GM23248 (cell line): ENCODE measurements around the gene VPS33B. TPM values are rescaled to one million over a fixed set of nuclear protein-coding genes. Genes with fewer than 3 reads are reported as not detected.

Experiments used
- DNase-seq: peaks from one replicate; pipeline ENCODE4 v3.0.0-alpha.2; 2015
- H2AFZ ChIP-seq: fragments of 200-600 bp; sonication (generic); 2 replicates; pipeline ENCODE4 v1.6.1; 2016; ENCODE audit warnings: antibody characterized with exemption
- H3F3A ChIP-seq: fragments of 200-600 bp; sonication (generic); 2 replicates; pipeline ENCODE4 v1.6.1; 2016; ENCODE audit warnings: mild to moderate bottlenecking, antibody characterized with exemption, mixed run types; ENCODE audit not compliant: insufficient read depth
- H3K27ac ChIP-seq: fragments of 200-600 bp; sonication (generic); 2 replicates; pipeline ENCODE4 v1.5.1; 2016; ENCODE audit warnings: mild to moderate bottlenecking
- H3K27me3 ChIP-seq: fragments of 200-600 bp; sonication (generic); replicated peaks from 2 replicates; pipeline ENCODE4 v1.6.1; 2016; ENCODE audit warnings: mild to moderate bottlenecking; ENCODE audit not compliant: insufficient read depth
- H3K36me3 ChIP-seq: fragments of 200-600 bp; sonication (generic); 2 replicates; pipeline ENCODE4 v1.6.1; 2016; ENCODE audit warnings: low read depth, mild to moderate bottlenecking
- H3K4me1 ChIP-seq: fragments of 200-600 bp; sonication (generic); 2 replicates; pipeline ENCODE4 v1.6.1; 2016; ENCODE audit warnings: mild to moderate bottlenecking; ENCODE audit not compliant: insufficient read depth
- H3K4me2 ChIP-seq: fragments of 200-600 bp; sonication (generic); one replicate; pipeline ENCODE4 v1.6.1; 2016; ENCODE audit warnings: mild to moderate bottlenecking; ENCODE audit not compliant: unreplicated experiment
- H3K4me3 ChIP-seq: fragments of 200-600 bp; sonication (generic); 2 replicates; pipeline ENCODE4 v1.5.1; 2016; ENCODE audit warnings: mild to moderate bottlenecking
- H3K79me2 ChIP-seq: fragments of 200-600 bp; sonication (generic); 2 replicates; pipeline ENCODE4 v1.6.1; 2016; ENCODE audit warnings: mild to moderate bottlenecking; ENCODE audit not compliant: insufficient read depth
- H3K9ac ChIP-seq: fragments of 200-600 bp; sonication (generic); 2 replicates; pipeline ENCODE4 v1.6.1; 2016; ENCODE audit warnings: mild to moderate bottlenecking
- H3K9me2 ChIP-seq: fragments of 200-600 bp; sonication (generic); 2 replicates; pipeline ENCODE4 v1.6.1; 2016; ENCODE audit warnings: mixed run types, mild to moderate bottlenecking, moderate library complexity; ENCODE audit not compliant: insufficient read depth
- H3K9me3 ChIP-seq: fragments of 200-600 bp; sonication (generic); one replicate; pipeline ENCODE4 v1.6.1; 2017; ENCODE audit warnings: low read depth
- H4K20me1 ChIP-seq: fragments of 200-600 bp; sonication (generic); 2 replicates; pipeline ENCODE4 v1.6.0; 2016; ENCODE audit not compliant: insufficient read depth
- EZH2 ChIP-seq: fragments of 200-600 bp; sonication (generic); IDR thresholded peaks from 2 replicates; pipeline ENCODE4 v1.6.1; 2018; ENCODE audit warnings: antibody characterized with exemption, mild to moderate bottlenecking; ENCODE audit not compliant: insufficient read depth, poor library complexity, severe bottlenecking
- EZH2phosphoT487 ChIP-seq: fragments of 200-600 bp; sonication (generic); IDR thresholded peaks from 2 replicates; pipeline ENCODE4 v1.6.1; 2018; ENCODE audit warnings: antibody characterized with exemption, moderate library complexity, mild to moderate bottlenecking, low read depth; ENCODE audit not compliant: insufficient read depth
- WGBS, 2 experiments: methylation state at CpG; one replicate each; pipeline ENCODE4 v1.1.6; 2015 to 2017; ENCODE audit warnings: low lambda C conversion rate in 2 of 2, low coverage in 1 of 2; ENCODE audit errors: missing lambda C conversion rate in 2 of 2; 5-methylcytosine and 5-hydroxymethylcytosine counted together
- in situ Hi-C: fragments of 300-500 bp; cut with MboI; formaldehyde crosslinking; loops from 2 replicates; pipeline ENCODE4 v1.15.0; 2020
- polyA plus RNA-seq: library from polyadenylated mRNA; unstranded; fragments of >200 nt; fragmentation: Nextera tagmentation; extraction: Ambion mirVana; gene quantifications from 2 replicates; pipeline ENCODE4 v1.2.1, GENCODE V29; 2016
- total RNA-seq: library from RNA; depleted of rRNA; stranded (reverse); fragments of >200 nt; shearing (Covaris generic); gene quantifications from 2 replicates; pipeline ENCODE4 v1.2.3, GENCODE V29; 2014

The VPS33B gene
- total and polyA plus RNA-seq, 2 experiments from 2014 or later: 7.0 to 10.2 TPM

GRCh38 chr15:90990446-90990845 is 31.9 kb downstream of the VPS33B start:
- H3K4me3 ChIP-seq: no peak overlapping the region
- DNase-seq: no peak
- H3K4me1 ChIP-seq: no peaks in the 10 kb centered on the region
- H3K9me3 ChIP-seq: no peaks in the 10 kb centered on the region
- H4K20me1 ChIP-seq: no peaks in the 10 kb centered on the region
- peaks cover 8% of the 10 kb centered on the region for H3F3A ChIP-seq
- no peaks in the 10 kb centered on the region for H3K36me3 ChIP-seq
- 99 to 100% methylated on average over 4 of the region's 4 CpGs for WGBS, 2 experiments
- peak overlapping the region; percentile 7; the same call in 1 of the 2 replicates for H2AFZ ChIP-seq
- H3K27ac ChIP-seq: no peak overlapping the region
- H3K27me3 ChIP-seq: no peaks in the 10 kb centered on the region
- peaks cover 88% of the 10 kb centered on the region for H3K79me2 ChIP-seq
- no peak overlapping the region for H3K4me2 ChIP-seq
- H3K9me2 ChIP-seq: no peaks in the 10 kb centered on the region
- in situ Hi-C loops: no loop called here
- H3K9ac ChIP-seq: no peak overlapping the region
- TF ChIP-seq EZH2 (no peak), EZH2phosphoT487 (no peak)

- Histone ChIP-seq H3K4me3 (no peak overlapping the region), H3K79me2 (peaks cover 100% of the 10 kb centered on the region), H2AFZ (peak overlapping the region; percentile 61; the same call in 1 of the 2 replicates), H3F3A (no peaks in the 10 kb centered on the region; the same call in 1 of the 2 replicates), H3K36me3 (no peaks in the 10 kb centered on the region), H3K4me1 (no peaks in the 10 kb centered on the region), H3K27me3 (no peaks in the 10 kb centered on the region), H3K9ac (no peak overlapping the region), H3K9me3 (no peaks in the 10 kb centered on the region), H3K27ac (no peak overlapping the region), H3K4me2 (no peak overlapping the region), H3K9me2 (no peaks in the 10 kb centered on the region), H4K20me1 (no peaks in the 10 kb centered on the region)
- in situ Hi-C loops: no loop called here
- no peak for TF ChIP-seq EZH2
- no peak for TF ChIP-seq EZH2phosphoT487
- 83 to 84% methylated on average over 7 of the region's 7 CpGs for WGBS, 2 experiments
- no peak for DNase-seq
Observed at GRCh38 chr15:90989040-90989768, 33.2 kb downstream of the VPS33B start.

GRCh38 chr15:90988296-90988695 is 34.1 kb downstream of the VPS33B start:
- WGBS, 2 experiments: 82 to 93% methylated on average over 6 of the region's 6 CpGs
- Histone ChIP-seq H3K4me2 (no peak overlapping the region), H3K27ac (no peak overlapping the region), H3K27me3 (no peaks in the 10 kb centered on the region), H3F3A (no peaks in the 10 kb centered on the region; the same call in 1 of the 2 replicates), H3K79me2 (peaks cover 100% of the 10 kb centered on the region), H3K9ac (no peak overlapping the region), H4K20me1 (no peaks in the 10 kb centered on the region), H3K4me3 (no peak overlapping the region), H3K36me3 (peaks cover 5% of the 10 kb centered on the region; the same call in 1 of the 2 replicates), H3K4me1 (no peaks in the 10 kb centered on the region), H2AFZ (peak overlapping the region; percentile 61), H3K9me3 (no peaks in the 10 kb centered on the region), H3K9me2 (no peaks in the 10 kb centered on the region)
- DNase-seq: no peak
- TF ChIP-seq EZH2: no peak
- no peak for TF ChIP-seq EZH2phosphoT487
- in situ Hi-C loops: no loop called here

GRCh38 chr15:90987561-90988141 is 34.7 kb downstream of the VPS33B start:
- TF ChIP-seq EZH2 (no peak), EZH2phosphoT487 (no peak)
- H3K27me3 ChIP-seq: no peaks in the 10 kb centered on the region
- no peak overlapping the region for H3K4me2 ChIP-seq
- no peaks in the 10 kb centered on the region for H4K20me1 ChIP-seq
- in situ Hi-C loops: no loop called here
- H3K9me3 ChIP-seq: no peaks in the 10 kb centered on the region
- peak overlapping the region; percentile 61 for H2AFZ ChIP-seq
- H3K9me2 ChIP-seq: no peaks in the 10 kb centered on the region
- H3K4me3 ChIP-seq: no peak overlapping the region
- H3F3A ChIP-seq: no peaks in the 10 kb centered on the region; the same call in 1 of the 2 replicates
- no peak overlapping the region for H3K27ac ChIP-seq
- peaks cover 97% of the 10 kb centered on the region for H3K79me2 ChIP-seq
- H3K36me3 ChIP-seq: peaks cover 10% of the 10 kb centered on the region; the same call in 1 of the 2 replicates
- H3K9ac ChIP-seq: no peak overlapping the region
- DNase-seq: no peak
- WGBS, 2 experiments: 75 to 81% methylated on average over 7 of the region's 7 CpGs
- no peaks in the 10 kb centered on the region for H3K4me1 ChIP-seq
